Retinal pigment epithelial cell (primary cell): ENCODE results near the gene ACTN2.

Experiments
- DNase-seq: peaks from one replicate; pipeline ENCODE4 v3.0.0-alpha.2; 2010; ENCODE audit warnings: low read depth
- H3K4me3 ChIP-seq: 2 replicates; pipeline ENCODE4 v1.5.1; 2011; ENCODE audit warnings: mild to moderate bottlenecking, low read length, control low read depth, moderate library complexity
- CTCF ChIP-seq: conservative IDR thresholded peaks from 2 replicates; pipeline ENCODE4 v1.5.1; 2011; ENCODE audit warnings: low read depth, low read length, control low read depth, inconsistent platforms

The ACTN2 gene

GRCh38 chr1:236702791-236703394 lies 16.6 kb downstream of the ACTN2 start:
- no peak overlapping the region for H3K4me3 ChIP-seq
- no peak for TF ChIP-seq CTCF
- DNase-seq, result no peak

GRCh38 chr1:236705771-236706170 lies 19.5 kb downstream of the ACTN2 start:
- no peak overlapping the region for H3K4me3 ChIP-seq
- no peak for TF ChIP-seq CTCF
- DNase-seq, result no peak

GRCh38 chr1:236706183-236706582 lies 19.9 kb downstream of the ACTN2 start:
- H3K4me3 ChIP-seq, result no peak overlapping the region
- no peak for TF ChIP-seq CTCF
- no peak for DNase-seq

- no peak overlapping the region for H3K4me3 ChIP-seq
- DNase-seq, result no peak
- TF ChIP-seq CTCF, result no peak
Observed at GRCh38 chr1:236710328-236710892, 24.1 kb downstream of the ACTN2 start.

- DNase-seq, result no peak
Observed at GRCh38 chr1:236716160-236716559, 29.9 kb downstream of the ACTN2 start.

GRCh38 chr1:236717811-236718210 lies 31.5 kb downstream of the ACTN2 start:
- H3K4me3 ChIP-seq, result no peak overlapping the region
- no peak for TF ChIP-seq CTCF
- no peak for DNase-seq

More at GRCh38 chr1:236716160-236716559, 29.9 kb downstream of the ACTN2 start:
- no peak overlapping the region for H3K4me3 ChIP-seq
- TF ChIP-seq CTCF, result no peak

GRCh38 chr1:236718328-236718727 lies 32.0 kb downstream of the ACTN2 start:
- no peak overlapping the region for H3K4me3 ChIP-seq
- DNase-seq, result no peak
- no peak for TF ChIP-seq CTCF
